ENCODE measurements around the gene TMED8.
"Not testable (repeated sequence)": the region's sequence is repeated elsewhere in the genome, so short reads cannot be mapped to it uniquely, and the experiment has no call there.

The TMED8 gene

DNA sequence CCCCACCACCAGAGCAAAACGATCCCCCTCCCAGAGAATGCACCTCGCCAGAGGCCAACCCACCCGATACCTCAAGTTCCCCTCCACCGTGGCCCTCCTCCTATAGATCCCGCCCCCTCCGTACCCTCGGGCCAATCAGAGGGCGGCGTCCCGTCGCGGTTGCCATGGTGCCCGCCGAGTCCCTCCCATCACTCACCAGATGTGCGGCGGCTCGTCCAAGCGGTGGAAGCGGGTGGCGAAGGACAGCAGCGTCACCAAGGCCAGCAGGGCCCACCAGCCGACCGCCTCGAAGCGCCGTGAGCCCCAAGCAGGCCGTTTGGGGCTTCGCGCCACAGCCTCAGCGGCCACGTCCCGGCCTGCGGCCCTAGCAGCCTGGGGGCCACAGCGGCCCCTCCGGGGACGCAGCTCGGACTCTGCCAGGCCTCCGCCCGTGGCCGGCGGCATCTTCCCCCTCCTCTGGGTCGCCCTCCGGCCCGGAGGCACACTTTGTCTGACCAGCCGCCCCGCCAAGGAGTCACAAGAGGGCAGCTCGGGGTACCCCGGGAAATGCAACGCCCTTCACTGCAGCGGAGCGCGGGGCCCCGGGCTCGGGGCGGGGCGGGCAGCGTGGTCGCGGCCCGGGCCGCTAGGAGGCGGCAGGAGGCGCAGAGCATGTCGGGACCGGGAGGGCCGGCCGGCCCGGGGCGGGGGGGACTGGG lies 56.5 kb downstream of the TMED8 start, which contains the start of gene POMT2:
Gene POMT2, minus strand, starts transcription at position 646 of the 698 bp plus-strand sequence. Its CDS starts 202 bp downstream, at position 444.
- DNase-seq, result peak; percentile 92

DNA sequence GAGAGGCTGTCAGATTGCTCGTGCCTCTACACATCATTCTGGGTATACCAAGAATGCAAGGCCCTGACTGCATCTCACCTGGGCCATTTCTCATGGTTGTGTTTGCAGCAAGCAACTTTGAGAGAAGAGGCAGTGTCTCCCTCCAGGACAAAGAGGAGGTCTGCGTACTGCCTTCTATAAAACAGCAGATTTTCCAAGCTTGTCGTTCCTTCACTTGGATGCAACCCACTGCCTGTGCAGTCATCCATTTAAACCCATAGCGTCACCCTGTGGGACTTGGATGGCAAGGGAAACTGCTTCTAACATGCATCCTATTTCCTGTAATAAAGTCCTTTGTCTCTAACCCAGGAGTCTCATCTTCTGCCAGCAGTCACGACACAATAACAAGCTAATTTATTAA lies 57.5 kb downstream of the TMED8 start:
- DNase-seq, result no peak

DNA sequence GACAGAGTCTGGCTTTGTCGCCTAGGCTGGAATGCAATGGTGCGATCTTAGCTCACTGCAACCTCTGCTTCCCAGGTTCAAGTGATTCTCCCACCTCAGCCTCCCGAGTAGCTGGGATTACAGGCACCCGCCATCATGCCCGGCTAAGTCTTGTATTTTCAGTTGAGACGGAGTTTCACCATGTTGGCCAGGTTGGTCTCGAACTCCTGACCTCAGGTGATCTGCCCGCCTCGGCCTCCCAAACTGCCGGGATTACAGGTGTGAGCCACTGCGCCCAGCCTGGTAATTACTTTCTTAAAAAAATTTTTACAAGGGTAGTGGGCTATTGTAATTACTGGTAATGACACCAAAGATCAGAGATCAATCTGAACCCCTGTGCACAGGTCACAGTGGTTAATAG lies 58.1 kb downstream of the TMED8 start:
- DNase-seq, result not testable (repeated sequence)

DNA sequence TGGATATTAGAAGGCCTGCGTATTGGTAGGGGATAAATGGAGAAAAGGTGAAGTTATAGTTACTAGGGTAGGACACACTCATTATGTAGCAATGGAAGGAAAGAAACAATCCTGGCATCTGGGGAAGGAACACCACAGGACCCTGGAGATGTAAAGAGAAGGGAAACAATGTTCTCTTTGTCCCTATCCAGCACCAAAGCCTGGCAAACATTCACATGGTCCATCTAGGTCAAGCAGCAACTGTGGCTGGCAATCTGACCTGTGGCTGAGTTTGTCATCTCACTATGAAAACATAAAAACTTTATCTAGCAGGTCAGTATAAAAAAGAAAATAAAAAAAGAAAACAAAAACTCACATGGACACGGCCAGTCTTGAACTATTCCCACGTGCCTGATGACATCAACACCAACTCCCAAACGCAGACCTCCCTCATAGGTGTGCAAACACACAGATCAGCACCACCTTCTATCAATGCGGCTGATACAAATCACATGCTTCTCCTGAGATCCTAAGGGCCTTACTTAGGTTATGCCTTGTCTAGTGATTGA lies 58.8 kb downstream of the TMED8 start:
- no peak for DNase-seq

DNA sequence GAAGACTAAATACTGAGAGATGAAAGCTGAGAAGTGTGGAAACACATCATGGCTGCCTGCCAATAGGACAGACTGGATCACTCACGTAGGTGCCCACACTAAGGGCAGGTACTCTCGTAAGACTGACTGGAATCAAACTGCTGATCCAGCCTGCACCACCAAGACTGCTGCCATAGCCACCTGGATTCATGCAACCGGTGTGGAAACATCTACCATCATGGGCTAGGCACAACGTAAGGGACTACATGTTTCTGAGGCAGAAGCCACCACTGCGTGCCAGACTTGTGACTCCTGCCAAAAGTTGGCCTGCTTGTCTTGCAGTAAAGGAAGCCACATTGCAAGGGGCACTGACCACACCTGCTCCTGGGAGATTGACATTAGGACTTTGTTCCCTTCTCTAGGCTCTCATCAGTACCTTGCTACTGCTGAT lies 60.0 kb downstream of the TMED8 start:
- DNase-seq, result no peak

DNA sequence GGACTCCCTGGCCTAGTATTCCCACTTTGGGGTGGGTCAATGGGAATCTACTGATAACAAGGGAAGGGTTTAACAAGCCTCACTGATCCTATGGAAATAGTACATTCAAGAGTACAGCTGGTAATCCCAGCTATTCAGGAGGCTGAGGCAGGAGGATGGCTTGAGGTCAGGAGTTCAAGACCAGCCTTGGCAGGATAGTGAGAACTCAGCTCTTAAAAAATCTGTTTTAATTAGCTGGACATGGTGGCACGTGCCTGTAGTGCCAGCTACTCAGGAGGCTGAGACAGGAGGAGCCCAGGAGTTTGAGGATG lies 60.7 kb downstream of the TMED8 start:
- DNase-seq, result no peak

DNA sequence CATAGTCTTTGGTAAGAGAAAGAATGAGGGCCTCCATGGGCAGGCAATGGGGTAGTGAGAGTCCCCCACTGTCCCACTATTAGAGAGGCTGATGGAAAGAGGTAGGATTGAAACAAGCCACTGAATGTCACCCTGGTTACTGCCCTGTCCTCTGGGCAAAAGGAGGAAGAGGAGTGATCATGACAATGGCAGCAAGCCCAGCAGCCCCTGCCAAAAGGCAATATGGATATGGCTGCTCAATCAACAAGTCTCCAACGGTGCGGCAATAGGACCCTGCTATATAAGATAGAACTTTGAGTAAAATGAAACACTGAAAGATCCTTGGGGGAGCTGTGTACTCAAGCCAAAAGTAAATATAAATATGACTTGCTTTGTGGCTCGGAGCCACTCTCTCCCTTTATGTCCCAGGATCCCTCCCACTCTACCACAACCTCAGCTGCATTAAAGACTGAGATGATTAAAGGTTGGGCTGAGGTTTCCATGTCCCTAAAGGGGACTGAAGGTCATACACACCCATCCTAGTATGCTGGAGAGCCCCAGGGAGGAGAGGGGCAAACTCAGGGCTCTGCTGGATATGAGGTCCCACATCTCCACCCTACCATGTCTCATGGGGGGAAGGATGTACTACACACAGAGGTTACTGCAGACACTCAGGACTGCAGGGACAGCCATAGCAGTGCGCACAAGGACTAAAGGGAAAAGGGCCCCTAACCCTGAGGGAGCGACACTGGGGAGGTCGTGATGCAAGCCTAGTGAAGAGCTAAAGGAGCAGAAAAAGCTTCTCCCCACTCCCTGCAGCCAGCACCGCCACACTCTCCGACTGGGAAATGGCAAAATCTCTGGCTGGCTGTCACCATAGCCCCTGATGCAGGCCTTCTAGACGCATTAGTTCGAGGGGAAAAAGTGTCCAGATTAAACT lies 62.1 kb downstream of the TMED8 start:
- DNase-seq, result no peak

DNA sequence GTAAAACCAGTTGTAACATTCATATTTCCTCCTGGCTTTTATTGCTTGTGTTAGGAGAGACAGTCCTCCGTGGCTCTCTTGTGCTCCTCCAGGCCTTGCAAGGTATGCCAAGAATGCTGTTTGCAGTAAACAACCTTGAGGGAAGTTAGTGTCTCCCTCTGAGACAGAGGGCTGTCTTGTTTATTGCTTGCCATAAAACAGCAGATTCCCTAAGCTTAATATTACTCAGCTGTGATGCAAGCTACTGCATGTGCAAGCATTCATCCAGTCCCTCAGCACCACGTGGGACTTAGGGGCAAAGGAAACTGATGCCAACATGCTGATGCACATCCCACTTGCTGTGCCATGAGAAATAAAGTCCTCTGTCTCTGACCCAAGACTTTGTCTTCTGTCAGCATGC lies 62.9 kb downstream of the TMED8 start:
- DNase-seq, result no peak

DNA sequence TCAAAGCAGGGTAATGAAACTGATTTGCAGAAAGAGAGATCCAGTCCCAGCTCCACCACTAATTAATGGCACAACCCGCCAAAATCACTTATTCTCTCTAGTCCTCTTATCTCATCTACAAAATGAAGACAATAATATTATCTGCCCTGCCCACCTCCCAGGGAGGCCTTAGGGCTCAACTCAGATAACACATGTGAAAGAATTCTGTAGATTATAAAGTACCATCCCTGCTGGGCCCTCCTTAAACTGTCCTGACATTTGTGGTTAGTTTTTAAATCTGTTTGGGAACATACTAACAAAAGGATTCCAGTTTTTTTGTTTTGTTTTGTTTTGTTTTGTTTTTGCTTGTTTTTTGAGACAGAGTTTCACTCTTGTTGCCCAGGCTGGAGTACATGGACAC lies 63.5 kb downstream of the TMED8 start:
- DNase-seq, result no peak

DNA sequence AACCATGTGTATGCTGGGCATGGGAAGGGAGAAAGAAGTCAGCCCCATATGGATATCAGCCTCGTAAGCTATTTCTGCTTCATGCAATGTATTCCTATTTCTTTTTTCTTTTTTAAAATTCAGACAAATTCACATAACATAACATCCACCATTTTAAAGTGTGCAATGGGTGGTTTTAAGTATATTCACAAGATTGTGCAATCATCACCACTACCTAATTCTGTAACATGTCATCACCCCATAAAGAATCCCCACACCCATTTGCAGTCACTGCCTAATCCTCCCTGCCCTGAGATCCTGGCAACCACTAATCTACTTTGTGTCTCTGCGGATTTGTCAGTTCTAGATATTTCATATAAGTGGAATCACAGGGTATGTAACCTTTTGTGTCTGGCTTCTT lies 65.7 kb downstream of the TMED8 start:
- DNase-seq, result no peak

DNA sequence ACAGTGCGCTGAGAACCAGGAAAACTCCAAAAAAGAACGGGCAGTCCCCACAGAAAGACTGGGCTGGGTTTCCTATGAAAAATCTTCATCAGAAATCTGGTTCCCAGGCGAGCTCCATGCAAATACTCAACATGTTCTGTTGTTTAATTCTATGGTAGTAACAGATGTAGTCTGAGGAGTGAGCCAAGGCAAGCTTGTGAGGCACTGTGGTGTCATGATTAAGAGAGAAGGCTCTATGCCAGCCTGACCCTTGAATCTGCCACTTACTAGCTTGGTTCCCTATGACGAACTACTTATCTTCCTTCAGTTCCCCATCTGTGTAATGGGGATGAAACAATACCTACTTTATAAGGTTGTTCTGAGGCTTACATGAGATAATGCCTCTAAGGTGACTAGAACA lies 66.9 kb downstream of the TMED8 start:
- no peak for DNase-seq

DNA sequence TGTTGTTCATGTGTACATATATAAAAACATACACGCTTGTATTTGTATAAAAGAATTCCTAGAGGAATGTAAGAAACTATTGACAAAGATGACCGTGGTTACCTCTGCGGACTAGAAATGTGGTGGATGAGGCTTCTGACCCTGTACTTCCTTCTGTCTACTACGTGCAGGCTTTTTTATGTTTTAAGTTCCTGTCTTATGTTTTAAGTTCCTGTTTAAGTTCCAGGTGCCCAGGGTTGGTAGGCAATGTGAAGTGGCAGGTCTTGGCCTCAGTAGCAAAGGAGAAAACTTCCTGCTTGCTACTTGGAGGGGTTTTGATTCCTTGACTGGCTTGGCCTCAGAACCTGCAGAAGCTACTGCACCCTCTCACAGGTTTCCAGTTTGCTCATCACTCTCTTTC lies 67.8 kb downstream of the TMED8 start:
- DNase-seq, result no peak

DNA sequence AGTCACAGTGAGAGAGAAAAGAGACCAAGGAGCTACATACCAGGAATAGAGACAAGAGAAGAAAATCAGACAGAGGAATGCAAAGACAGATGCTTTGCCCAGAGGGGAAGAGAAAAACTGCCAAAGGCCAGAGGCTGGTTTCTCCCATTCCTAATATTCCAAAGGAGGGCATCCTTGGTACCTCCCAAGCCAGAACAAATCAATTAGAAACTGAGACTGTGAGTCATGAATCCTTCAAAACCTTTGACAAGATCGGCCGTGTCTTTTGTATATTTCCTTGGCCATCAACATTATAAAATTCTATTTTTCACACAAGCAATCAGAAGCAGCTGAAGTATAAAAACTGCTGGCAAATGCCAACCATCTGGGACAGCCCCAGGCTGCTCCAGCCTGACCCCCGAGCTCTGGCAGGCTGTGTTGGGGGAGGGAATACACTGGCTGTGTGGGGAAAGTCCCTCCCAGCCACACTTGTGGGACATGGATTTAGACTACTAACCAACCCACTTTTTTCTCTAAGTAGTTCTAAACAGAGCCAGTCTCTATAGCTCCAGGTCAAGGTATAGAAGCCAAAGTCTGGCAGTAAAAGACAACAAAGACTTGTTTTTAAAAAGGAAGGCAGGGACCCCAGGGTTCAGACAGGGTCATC lies 69.9 kb downstream of the TMED8 start:
- DNase-seq, result no peak

DNA sequence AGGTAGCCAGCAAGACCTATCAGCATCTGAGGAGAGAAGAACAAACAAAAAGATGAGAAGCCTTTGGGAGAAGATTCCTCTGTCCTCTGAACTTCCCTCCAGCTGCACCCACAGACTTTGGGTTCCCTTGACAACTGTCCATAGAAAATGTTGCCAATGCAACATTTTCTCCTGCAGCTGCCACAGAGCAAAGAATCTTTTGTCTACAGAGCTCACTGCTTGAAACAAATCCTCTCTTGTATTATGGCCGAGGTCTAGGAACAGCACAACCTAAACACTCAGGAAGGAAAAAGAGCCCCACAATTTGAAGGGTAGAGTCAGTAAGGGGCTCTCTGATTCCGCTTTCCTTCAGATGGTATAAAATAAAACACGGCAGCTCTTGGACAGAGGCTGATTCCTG lies 70.5 kb downstream of the TMED8 start:
- DNase-seq, result no peak

DNA sequence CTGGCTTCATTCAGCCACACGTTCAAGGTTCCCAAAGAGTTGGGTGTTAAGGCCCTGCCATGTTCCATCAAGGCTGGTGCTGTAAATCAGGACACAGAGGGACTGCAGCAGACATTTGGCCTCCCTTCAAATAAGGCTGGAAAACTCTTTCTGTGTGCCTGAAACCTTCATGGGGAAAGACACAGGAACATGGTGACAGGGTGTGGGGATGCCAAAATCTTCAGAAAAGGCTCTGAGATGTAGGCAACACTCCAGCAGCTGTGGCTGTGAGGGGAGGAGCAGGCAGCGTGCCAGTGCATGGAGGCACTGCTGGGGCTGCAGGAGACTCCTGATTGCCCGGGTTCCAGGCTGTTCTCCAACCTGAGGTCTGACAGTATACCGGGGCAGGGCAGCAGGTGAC lies 71.2 kb downstream of the TMED8 start:
- no peak for DNase-seq

DNA sequence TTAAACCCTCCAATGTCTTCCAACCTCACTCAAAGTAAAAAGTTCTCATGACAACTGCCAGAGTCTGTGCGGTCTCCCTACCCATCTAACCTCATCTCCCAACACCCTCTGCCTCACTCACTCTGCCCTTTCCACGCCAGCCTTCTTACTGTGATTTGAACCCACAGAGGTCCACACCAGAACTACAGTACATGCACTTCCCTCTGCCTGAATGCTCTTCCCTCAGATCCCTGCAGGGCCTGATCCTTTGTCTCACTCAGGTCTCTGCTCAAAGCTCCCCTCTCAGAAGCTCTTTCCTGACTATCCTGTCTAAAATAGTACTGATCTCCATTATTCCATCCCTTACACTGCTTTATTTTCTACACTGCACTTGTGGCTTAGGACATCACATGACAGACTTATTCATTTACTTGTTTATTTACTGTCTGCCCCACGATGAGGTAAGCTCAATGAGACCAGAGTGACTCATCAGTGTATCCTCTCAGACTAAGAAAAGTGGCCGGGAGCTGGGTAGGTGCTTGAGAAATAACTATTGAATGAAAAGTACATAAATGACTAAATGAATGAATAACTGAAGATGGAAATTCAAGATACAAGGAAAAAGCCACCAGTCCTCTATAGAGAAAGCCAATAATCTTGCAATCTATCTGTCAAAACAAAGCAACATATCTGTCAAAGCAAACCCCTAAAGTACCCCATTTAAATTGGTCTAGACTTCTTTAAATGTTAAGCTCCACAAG lies 73.3 kb downstream of the TMED8 start:
- no peak for DNase-seq

DNA sequence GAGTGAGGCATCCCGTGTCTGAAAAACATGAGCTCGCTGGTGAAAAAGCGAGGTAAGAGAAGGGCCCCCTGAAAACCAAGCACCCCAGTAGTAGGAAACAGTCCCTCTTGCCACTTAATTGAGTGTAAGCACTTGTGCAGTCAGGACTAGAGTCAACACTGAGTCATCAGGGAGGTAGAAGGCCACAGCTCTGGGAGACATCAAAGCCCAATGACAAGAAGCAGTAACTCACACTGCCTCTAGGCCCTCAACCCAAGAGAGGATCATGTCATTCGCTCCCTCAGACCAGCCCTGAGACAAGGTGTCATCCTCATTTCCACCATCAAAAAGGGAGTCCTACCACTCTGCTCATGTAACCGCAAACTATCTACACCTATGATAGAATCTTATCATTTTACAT lies 74.0 kb downstream of the TMED8 start:
- no peak for DNase-seq

DNA sequence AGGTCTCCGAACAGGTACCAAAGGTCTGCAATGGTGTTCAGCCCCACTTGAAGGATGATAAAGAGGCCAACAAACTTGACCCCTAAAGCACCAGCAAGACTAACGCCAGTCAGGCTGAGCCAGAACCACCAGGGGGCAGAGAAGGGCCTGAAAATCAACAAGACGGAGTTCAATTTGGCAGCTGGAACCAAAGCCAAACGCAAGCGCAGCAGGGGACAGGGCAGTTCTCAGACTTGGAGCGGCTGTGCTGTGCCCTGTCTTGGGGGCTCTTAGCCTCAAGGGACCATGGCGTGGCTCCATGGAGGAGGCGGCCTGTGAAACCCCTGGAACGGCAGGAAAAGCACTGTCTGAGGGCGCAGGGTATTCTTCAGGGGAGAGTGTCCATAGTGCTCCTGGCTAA lies 75.8 kb downstream of the TMED8 start:
- peak; percentile 53 for DNase-seq

DNA sequence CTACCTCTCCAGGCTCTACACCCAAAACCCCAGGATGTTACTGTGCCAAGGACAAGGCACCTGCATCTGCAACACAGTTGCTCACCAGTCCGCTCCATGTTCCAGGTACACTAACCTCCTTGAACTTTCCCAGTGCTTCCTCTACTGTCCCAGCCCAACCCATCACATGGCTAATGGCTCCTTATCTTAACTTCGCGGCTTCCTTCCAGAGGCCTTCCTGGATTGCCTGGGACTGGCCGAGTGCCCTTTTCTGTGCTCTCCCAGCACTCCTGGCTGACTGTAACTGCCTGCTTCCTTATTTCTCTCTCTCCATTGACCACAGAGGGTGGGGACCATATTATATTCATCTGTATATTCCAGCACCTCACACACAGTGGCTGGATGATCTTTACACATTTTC lies 77.1 kb downstream of the TMED8 start:
- no peak for DNase-seq

DNA sequence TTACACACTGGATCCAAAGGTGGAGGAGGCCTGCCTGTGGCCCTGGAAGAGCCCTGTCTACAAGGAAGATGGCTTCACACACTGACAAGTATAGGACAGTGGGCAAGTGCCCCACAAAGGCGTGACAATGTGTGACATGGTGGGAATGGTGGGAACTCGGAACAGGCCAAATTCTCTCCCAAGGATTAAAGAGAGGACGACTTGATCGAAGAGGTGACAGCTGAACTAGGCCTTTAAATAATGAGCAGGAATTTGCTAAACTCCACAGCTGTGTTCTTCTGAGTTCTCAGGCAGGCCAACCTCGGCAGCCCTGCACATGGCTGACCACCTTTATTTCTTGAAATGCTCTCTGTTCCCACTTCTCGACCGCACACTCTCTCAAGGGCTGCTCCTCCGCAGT lies 80.0 kb downstream of the TMED8 start:
- DNase-seq, result no peak

DNA sequence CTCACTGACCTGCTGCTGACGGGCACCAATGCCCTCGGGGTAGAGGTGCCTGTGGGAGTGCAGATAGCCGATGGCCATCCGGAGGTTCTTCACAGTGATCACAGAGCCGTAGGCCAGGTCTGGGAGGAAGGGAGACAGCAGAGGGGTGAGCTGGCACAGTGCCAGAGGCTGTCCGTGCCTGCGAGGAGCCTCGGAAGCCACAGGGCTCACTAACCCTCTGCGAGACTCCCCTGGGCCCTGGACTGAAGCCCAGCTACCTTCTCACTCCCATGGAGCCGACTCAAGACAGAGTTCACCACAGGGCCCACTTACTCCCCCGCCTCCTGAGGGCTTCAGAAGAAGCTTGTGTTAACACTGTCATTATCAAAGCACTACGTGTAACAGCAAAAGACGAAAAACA lies 80.7 kb downstream of the TMED8 start:
- DNase-seq, result no peak

DNA sequence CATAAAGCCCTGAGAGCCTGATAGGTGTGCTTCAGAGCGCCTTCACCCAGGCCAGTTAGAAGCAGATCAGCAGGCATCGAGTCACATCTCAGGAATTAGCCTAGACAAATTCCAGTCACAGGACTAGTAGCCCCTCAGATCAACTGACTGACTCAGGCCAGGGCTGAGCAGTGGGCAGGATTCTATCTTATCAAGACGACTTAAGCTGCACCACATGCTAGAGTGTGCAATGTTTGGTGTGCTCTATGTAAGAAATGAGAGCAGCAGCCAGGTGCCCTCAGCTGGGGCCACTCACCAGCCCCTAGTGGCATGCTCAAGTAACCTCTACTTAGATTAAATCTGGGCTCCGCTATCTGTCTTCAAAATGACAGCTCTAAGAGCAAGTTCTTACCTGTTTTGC lies 86.2 kb downstream of the TMED8 start:
- no peak for DNase-seq

DNA sequence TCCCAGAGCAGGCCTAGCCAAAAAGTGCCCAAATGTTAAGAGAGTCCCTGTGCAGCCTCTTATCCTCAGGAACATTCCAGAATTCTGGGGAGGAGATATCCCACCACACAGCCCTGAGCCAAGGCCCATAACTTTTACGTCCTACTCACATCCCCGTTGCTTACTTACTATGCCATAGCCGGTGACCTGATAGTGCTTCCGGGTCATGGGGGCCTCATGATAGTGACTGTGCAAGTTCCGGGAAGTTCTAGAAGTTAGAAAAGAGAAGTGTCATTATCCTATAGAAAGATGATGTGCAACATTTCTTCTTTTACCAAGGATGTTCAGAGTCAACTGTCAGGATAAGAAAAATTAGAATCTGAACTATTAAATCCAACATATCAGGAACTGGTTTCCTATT lies 90.3 kb downstream of the TMED8 start:
- no peak for DNase-seq

Measured in activated CD8-positive, alpha-beta memory T cell treated with anti-CD3 and anti-CD28 coated beads, Interleukin-2, amount 50 U/mL, for 4 hours (primary cell).